SK-N-SH (cell line): ENCODE measurements around the gene HUS1B. TPM values are rescaled to one million over a fixed set of nuclear protein-coding genes. Genes with fewer than 3 reads are reported as not detected.

Experiments
- CTCF ChIA-PET: fragments of 300-600, 350-600 bp; formaldehyde crosslinking; extraction: SDS; loops from one replicate; lab custom pipeline; 2021; lab: Yijun Ruan, JAX
- POLR2A ChIA-PET: fragments of 350-600 bp; sonication (Branson Sonifier 250); formaldehyde crosslinking; extraction: SDS; loops from one replicate; lab custom pipeline; 2020; ENCODE audit warnings: antibody characterized with exemption, inconsistent platforms; lab: Yijun Ruan, JAX
- DNase-seq: peaks from one replicate; pipeline ENCODE4 v3.0.0; 2012
- H2AFZ ChIP-seq: fragments of 200-600 bp; sonication (generic); 2 replicates; pipeline ENCODE4 v1.8.1; 2016; ENCODE audit warnings: antibody characterized with exemption, mild to moderate bottlenecking, low read depth
- H3F3A ChIP-seq: fragments of 200-600 bp; sonication (generic); replicated peaks from 2 replicates; pipeline ENCODE3; 2016; ENCODE audit warnings: antibody characterized with exemption, mild to moderate bottlenecking; ENCODE audit not compliant: insufficient read depth
- H3K27ac ChIP-seq, 2 experiments: fragments of 200-500 bp in 1 of 2; fragments of 200-600 bp in 1 of 2; sonication (Bioruptor generic) in 1 of 2; sonication (generic), shearing (Covaris generic) in 1 of 2; 2 replicates each; pipeline versions ENCODE4 v1.5.1 to v1.6.1; 2014 to 2016; ENCODE audit warnings: low read depth in 2 of 2, inconsistent platforms in 1 of 2, low read length in 1 of 2, mild to moderate bottlenecking in 1 of 2, mixed read lengths in 1 of 2
- H3K27me3 ChIP-seq: fragments of 200-600 bp; sonication (generic), shearing (Covaris generic); 2 replicates; pipeline ENCODE4 v1.6.1; 2016; ENCODE audit warnings: mixed run types; ENCODE audit not compliant: insufficient read depth
- H3K36me3 ChIP-seq, 2 experiments: fragments of 200-500 bp in 1 of 2; fragments of 200-600 bp in 1 of 2; sonication (Bioruptor generic) in 1 of 2; sonication (generic) in 1 of 2; replicated peaks in 1 of 2; 2 replicates each; pipeline versions ENCODE3 to v1.5.1; 2014 to 2016; ENCODE audit warnings: low read length in 1 of 2, mild to moderate bottlenecking in 1 of 2; ENCODE audit not compliant: insufficient read depth in 2 of 2, control insufficient read depth in 1 of 2
- H3K4me1 ChIP-seq, 2 experiments: fragments of 200-500 bp in 1 of 2; fragments of 200-600 bp in 1 of 2; sonication (Bioruptor generic) in 1 of 2; sonication (generic), shearing (Covaris generic) in 1 of 2; 2 replicates each; pipeline versions ENCODE4 v1.5.1 to v1.6.1; 2014 to 2016; ENCODE audit warnings: low read depth in 1 of 2, low read length in 1 of 2, mixed run types in 1 of 2; ENCODE audit not compliant: insufficient read depth in 2 of 2, control insufficient read depth in 1 of 2
- H3K4me2 ChIP-seq: fragments of 200-600 bp; sonication (generic), shearing (Covaris generic); 2 replicates; pipeline ENCODE4 v1.6.1; 2017; ENCODE audit warnings: mixed run types
- H3K4me3 ChIP-seq, 2 experiments: fragments of 200-500 bp in 1 of 2; fragments of 200-600 bp in 1 of 2; sonication (Bioruptor generic) in 1 of 2; sonication (generic), shearing (Covaris generic) in 1 of 2; 2 replicates each; pipeline versions ENCODE4 v1.5.1 to v1.8.1; 2014 to 2016; ENCODE audit warnings: low read depth in 2 of 2, inconsistent platforms in 1 of 2, low read length in 1 of 2, mild to moderate bottlenecking in 1 of 2, mixed read lengths in 1 of 2, moderate library complexity in 1 of 2
- H3K79me2 ChIP-seq: fragments of 200-600 bp; sonication (generic); 2 replicates; pipeline ENCODE4 v1.8.1; 2017; ENCODE audit warnings: mild to moderate bottlenecking; ENCODE audit not compliant: insufficient read depth
- H3K9ac ChIP-seq: fragments of 200-600 bp; sonication (generic); 2 replicates; pipeline ENCODE4 v1.6.1; 2017; ENCODE audit warnings: mixed run types
- H3K9me2 ChIP-seq: fragments of 200-600 bp; sonication (generic); 2 replicates; pipeline ENCODE4 v1.6.1; 2017; ENCODE audit warnings: mixed run types
- H3K9me3 ChIP-seq: fragments of 200-600 bp; sonication (generic); 2 replicates; pipeline ENCODE4 v1.6.1; 2017; ENCODE audit warnings: mixed run types, mild to moderate bottlenecking, moderate library complexity
- H4K20me1 ChIP-seq: fragments of 200-600 bp; sonication (generic); 2 replicates; pipeline ENCODE4 v1.6.1; 2017; ENCODE audit warnings: mild to moderate bottlenecking, mixed run types; ENCODE audit not compliant: insufficient read depth
- CHD2 ChIP-seq: fragments of 150-350 bp; IDR thresholded peaks from 2 replicates; pipeline ENCODE4 v1.6.1; 2018; ENCODE audit warnings: low read length; ENCODE audit not compliant: partially characterized antibody
- ELF1 ChIP-seq: IDR thresholded peaks from 2 replicates; pipeline ENCODE4 v1.4.0; 2012
- EP300 ChIP-seq, 2 experiments: IDR thresholded peaks; 2 replicates each; pipeline versions ENCODE4 v1.4.0 to v1.6.1; 2012; ENCODE audit warnings: borderline replicate concordance in 1 of 2, low read depth in 1 of 2, low read length in 1 of 2
- FOSL2 ChIP-seq: IDR thresholded peaks from 2 replicates; pipeline ENCODE4 v1.4.0; 2012; ENCODE audit warnings: low read depth, mild to moderate bottlenecking, moderate library complexity, borderline replicate concordance
- GATA2 ChIP-seq: sonication (generic); formaldehyde crosslinking; IDR thresholded peaks from 2 replicates; pipeline ENCODE4 v1.5.0; 2020; ENCODE audit warnings: mild to moderate bottlenecking, missing genetic modification reagents
- IRF3 ChIP-seq: fragments of 150-350 bp; IDR thresholded peaks from 2 replicates; pipeline ENCODE4 v1.6.1; 2016; ENCODE audit warnings: mild to moderate bottlenecking, low read depth, low read length
- JUND ChIP-seq: IDR thresholded peaks from 2 replicates; pipeline ENCODE4 v1.4.0; 2012
- MEF2A ChIP-seq: IDR thresholded peaks from 2 replicates; pipeline ENCODE4 v1.4.0; 2012; ENCODE audit warnings: low read depth, borderline replicate concordance
- MXI1 ChIP-seq: IDR thresholded peaks from 2 replicates; pipeline ENCODE4 v1.6.1; 2012; ENCODE audit warnings: mild to moderate bottlenecking, low read depth, low read length, improper control_type of control experiment
- NRF1 ChIP-seq: IDR thresholded peaks from 2 replicates; pipeline ENCODE4 v1.6.1; 2012; ENCODE audit warnings: low read depth, mild to moderate bottlenecking, low read length
- PBX3 ChIP-seq: IDR thresholded peaks from 2 replicates; pipeline ENCODE4; 2012
- POLR2AphosphoS5 ChIP-seq: IDR thresholded peaks from 2 replicates; pipeline ENCODE4 v1.6.1; 2012; ENCODE audit warnings: low read depth, low read length
- RXRA ChIP-seq: IDR thresholded peaks from 2 replicates; pipeline ENCODE4 v1.4.0; 2012; ENCODE audit warnings: low read depth, mild to moderate bottlenecking, borderline replicate concordance
- SIN3A ChIP-seq: IDR thresholded peaks from 2 replicates; pipeline ENCODE4 v1.6.1; 2012; ENCODE audit warnings: low read depth, mild to moderate bottlenecking, low read length, moderate library complexity, borderline replicate concordance
- SMC3 ChIP-seq: IDR thresholded peaks from 2 replicates; pipeline ENCODE4 v1.6.1; 2012; ENCODE audit warnings: low read depth, low read length, improper control_type of control experiment
- TCF12 ChIP-seq: IDR thresholded peaks from 2 replicates; pipeline ENCODE4 v1.4.0; 2012
- USF2 ChIP-seq: fragments of 150-350 bp; IDR thresholded peaks from 2 replicates; pipeline ENCODE4 v1.6.1; 2017; ENCODE audit warnings: antibody characterized with exemption, low read length, low read depth, borderline replicate concordance
- YY1 ChIP-seq: IDR thresholded peaks from 2 replicates; pipeline ENCODE4 v1.4.0; 2012; ENCODE audit warnings: low read depth, mild to moderate bottlenecking
- WGBS: methylation state at CpG from one replicate; pipeline ENCODE4 v1.1.6; 2017; ENCODE audit warnings: low lambda C conversion rate; 5-methylcytosine and 5-hydroxymethylcytosine counted together
- polyA plus RNA-seq, 3 experiments: library from polyadenylated mRNA; depleted of rRNA; stranded (reverse); fragments of >200 nt; gene quantifications; 2 replicates each; pipeline ENCODE4 v1.2.3, GENCODE V29; 2012
- TF ChIP-seq, protein P1 (sequence below): IDR thresholded peaks from 2 replicates; pipeline ENCODE4 v1.6.1; 2012; ENCODE audit warnings: mild to moderate bottlenecking, low read depth, low read length, moderate library complexity
- TF ChIP-seq, protein P2 (sequence below): IDR thresholded peaks from 2 replicates; pipeline ENCODE4 v1.4.0; 2012; ENCODE audit warnings: low read depth, borderline replicate concordance

The HUS1B gene
- polyA plus RNA-seq, 1 of the 3 experiments (the other 2 are of a cell fraction), result 0.30 TPM

GRCh38 chr6:652865-653264 is 4.0 kb downstream of the HUS1B start (continued):
- TF ChIP-seq FOSL2 (no peak), SMC3 (no peak), MXI1 (no peak), PBX3 (no peak), IRF3 (no peak), USF2 (no peak)

- Histone ChIP-seq H3K36me3 (peaks cover 0 to 5% of the 10 kb centered on the region in 2 experiments), H3K79me2 (peaks cover 14% of the 10 kb centered on the region), H3K27ac (no peak overlapping the region), H3K4me2 (no peak overlapping the region), H3K27me3 (no peaks in the 10 kb centered on the region), H3K4me3 (no peak overlapping the region), H2AFZ (no peak overlapping the region), H3K9ac (no peak overlapping the region), H3F3A (no peaks in the 10 kb centered on the region), H3K9me3 (no peaks in the 10 kb centered on the region), H3K4me1 (no peaks in the 10 kb centered on the region), H4K20me1 (no peaks in the 10 kb centered on the region), H3K9me2 (no peaks in the 10 kb centered on the region)
- POLR2A ChIA-PET, result no interaction called here
- 84% methylated on average over 4 of the region's 4 CpGs for WGBS
- CTCF ChIA-PET, result interaction anchor here (1.0 to 1.3 kb wide), 2 partner anchors 57 to 72 kb away, joined by 3 to 4 read pairs; no protein-coding TSS in a partner anchor
- no peak for DNase-seq
- TF ChIP-seq, protein P1, sequence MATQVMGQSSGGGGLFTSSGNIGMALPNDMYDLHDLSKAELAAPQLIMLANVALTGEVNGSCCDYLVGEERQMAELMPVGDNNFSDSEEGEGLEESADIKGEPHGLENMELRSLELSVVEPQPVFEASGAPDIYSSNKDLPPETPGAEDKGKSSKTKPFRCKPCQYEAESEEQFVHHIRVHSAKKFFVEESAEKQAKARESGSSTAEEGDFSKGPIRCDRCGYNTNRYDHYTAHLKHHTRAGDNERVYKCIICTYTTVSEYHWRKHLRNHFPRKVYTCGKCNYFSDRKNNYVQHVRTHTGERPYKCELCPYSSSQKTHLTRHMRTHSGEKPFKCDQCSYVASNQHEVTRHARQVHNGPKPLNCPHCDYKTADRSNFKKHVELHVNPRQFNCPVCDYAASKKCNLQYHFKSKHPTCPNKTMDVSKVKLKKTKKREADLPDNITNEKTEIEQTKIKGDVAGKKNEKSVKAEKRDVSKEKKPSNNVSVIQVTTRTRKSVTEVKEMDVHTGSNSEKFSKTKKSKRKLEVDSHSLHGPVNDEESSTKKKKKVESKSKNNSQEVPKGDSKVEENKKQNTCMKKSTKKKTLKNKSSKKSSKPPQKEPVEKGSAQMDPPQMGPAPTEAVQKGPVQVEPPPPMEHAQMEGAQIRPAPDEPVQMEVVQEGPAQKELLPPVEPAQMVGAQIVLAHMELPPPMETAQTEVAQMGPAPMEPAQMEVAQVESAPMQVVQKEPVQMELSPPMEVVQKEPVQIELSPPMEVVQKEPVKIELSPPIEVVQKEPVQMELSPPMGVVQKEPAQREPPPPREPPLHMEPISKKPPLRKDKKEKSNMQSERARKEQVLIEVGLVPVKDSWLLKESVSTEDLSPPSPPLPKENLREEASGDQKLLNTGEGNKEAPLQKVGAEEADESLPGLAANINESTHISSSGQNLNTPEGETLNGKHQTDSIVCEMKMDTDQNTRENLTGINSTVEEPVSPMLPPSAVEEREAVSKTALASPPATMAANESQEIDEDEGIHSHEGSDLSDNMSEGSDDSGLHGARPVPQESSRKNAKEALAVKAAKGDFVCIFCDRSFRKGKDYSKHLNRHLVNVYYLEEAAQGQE, result no peak
- TF ChIP-seq MEF2A (no peak), FOSL2 (no peak), RXRA (no peak), EP300 (IDR thresholded peaks at IDR 0.05; ENCODE audit: borderline replicate concordance in 1 of 2, low read depth in 1 of 2, low read length in 1 of 2) (no peak), JUND (no peak), YY1 (no peak), POLR2AphosphoS5 (no peak), ELF1 (no peak), SIN3A (no peak), CHD2 (no peak), TCF12 (no peak), NRF1 (no peak), MXI1 (no peak), GATA2 (CRISPR knock-in tag) (no peak)
- TF ChIP-seq, protein P2, sequence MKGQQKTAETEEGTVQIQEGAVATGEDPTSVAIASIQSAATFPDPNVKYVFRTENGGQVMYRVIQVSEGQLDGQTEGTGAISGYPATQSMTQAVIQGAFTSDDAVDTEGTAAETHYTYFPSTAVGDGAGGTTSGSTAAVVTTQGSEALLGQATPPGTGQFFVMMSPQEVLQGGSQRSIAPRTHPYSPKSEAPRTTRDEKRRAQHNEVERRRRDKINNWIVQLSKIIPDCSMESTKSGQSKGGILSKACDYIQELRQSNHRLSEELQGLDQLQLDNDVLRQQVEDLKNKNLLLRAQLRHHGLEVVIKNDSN, result no peak
These were observed 6.8 kb downstream of the HUS1B start for GRCh38 chr6:650098-650497.
